GM19351 (cell line): ENCODE results near the gene HUNK.
"Not testable (repeated sequence)": the region's sequence is repeated elsewhere in the genome, so short reads cannot be mapped to it uniquely, and the experiment has no call there.

ENCODE experiments used
- ATAC-seq: cut with Tn5 transposase; IDR thresholded peaks from one replicate; pipeline ENCODE4 v1.9.1; 2021; ENCODE audit warnings: mild to moderate bottlenecking, moderate library complexity; ENCODE audit not compliant: unreplicated experiment

Gene HUNK

DNA sequence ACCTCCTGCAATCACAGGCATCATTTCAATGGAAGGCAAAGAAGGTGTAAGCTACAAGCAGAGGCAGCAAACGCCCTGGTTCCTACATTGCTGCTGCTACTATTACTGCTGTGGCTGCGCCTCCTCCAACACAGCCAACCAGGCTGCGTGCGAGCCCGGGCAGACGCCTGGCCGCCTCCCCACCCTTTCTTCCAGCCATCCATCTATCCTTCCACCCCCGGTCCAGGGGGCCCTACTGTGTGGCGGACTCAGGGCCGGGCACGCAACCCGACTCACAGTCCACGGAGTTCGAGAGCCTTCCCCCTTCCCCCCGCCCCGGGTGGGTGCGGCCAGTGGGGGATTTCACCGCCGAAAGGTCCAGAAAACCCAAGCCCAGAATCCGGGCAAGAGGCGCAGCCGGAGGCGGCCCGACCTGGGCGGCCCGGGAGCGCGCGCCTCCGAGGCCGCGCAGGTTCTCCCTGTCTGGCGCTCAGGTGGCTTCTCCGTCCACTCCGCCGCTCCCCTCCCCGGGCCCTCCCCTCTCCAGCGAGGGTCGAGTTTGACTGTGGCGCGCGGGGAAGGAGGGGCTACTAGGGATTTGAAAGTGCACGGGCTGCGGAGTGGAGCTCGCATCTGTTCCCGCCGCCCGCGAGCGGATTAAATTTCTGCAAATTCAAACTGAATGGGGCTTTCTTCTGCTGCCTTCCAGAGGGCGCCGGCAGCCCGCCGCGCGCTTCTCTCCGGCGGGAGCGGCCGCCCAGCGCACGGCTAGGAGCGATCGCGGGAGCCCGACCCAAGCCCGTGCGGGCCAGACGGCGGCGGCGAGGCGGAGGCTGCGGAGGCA is at the start of gene HUNK:
Gene HUNK (plus strand): TSS at position 569 of the 823 bp plus-strand sequence. CDS start 655 bp downstream, outside the sequence.
- no peak for ATAC-seq

DNA sequence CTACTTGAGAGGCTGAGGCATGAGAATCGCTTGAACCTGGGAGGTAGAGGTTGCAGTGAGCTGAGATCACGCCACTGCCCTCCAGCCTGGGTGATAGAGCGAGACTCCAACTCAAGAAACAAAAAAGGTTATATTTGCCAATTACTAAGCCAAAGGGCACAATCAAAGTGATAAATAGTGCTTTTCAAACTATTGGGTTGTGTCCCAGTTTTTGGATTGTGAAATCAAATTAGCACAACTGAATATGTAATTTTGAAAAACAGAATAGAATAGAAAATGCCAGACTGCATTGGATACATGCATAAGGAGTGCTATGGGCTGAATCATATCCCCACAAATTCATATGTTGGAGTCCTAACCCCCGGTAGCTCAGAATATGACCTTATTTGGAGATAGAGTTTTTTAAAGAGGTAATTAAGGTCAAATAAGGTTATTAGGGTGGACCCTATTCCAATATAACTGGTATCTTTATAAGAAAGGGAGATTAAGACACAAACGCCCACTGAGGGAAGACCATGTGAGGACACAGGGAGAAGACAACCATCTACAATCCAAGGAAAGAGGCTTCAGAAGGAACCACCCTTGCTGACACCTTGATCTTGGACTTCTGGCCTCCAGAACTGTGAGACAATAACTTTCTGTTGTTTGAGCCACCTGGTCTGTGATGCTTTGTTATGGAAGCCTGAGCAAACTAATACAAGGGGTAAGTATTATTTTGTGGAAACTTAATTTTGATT is 42.9 kb upstream of the HUNK start:
- no peak for ATAC-seq

DNA sequence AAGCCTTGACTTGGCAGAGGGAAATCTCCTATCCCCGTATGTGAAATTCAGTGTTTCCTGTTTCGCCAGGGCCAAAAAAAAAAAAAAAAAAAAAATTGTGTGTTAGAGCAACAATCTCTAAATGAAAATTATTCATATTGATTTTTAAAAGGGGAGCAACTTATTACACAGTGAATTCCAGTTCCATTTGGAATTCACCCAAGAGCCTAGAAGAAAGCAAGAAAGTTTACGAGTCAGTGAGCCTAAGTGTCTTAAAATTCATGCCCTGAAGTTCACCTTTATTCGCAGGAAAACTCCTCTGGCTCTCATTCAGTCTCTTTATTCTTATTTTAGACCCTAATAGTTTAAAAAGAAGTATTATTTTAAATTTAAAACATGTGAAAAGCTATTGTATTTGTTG is 42.1 kb upstream of the HUNK start:
- ATAC-seq = no peak

DNA sequence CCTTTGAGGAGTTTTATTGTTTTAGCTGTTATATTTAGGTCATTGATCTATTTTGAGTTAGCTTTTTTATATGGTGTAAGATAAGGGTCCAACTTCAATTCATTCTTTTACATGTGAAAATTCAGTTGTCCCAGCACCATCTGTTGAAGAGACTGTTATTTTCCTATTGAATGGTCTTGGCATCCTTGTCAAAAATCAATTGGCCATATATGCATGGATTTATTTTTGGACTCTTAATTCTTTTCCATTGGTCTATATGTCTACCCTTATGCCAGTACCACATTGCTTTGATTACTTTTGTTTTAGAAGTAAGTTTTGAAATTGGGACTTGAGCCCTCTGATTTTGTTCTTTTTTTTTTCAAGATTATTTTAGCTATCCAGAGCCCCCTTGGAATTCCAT is 35.8 kb upstream of the HUNK start:
- no peak for ATAC-seq

DNA sequence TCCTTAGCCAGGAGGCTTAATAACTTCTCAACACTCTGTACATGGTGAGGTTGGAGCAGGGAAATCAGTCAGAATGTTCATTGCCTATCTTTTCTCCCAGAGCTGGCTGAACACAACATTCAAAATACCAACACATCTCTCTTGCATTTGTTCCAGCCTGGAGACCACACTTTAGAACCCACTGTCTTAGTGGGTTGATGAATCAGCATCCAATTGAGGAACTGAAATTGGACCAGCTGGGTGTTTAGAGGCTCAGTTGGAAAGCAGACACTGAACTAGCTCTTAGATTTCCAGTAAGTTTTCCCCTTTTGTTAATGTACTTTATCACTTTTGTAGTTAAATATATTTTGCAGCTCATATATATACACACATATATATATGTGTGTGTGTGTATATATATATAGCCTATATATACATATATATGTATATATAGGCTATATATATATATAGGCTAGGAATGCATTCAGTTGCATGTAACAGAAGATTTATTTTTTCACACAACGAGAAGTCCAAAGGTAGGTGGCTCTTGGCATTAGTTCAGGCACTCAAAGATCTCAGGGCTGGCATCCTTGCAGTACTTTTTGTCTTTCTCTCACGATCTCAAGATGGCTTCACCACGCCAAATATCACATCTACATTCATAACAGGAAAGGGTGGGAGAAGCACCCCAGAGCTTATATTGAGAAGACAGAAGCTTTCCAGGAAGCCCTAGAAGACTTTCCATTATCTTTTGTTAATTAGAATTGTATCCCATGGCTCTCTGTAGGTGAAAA is 35.0 kb upstream of the HUNK start:
- no peak for ATAC-seq

DNA sequence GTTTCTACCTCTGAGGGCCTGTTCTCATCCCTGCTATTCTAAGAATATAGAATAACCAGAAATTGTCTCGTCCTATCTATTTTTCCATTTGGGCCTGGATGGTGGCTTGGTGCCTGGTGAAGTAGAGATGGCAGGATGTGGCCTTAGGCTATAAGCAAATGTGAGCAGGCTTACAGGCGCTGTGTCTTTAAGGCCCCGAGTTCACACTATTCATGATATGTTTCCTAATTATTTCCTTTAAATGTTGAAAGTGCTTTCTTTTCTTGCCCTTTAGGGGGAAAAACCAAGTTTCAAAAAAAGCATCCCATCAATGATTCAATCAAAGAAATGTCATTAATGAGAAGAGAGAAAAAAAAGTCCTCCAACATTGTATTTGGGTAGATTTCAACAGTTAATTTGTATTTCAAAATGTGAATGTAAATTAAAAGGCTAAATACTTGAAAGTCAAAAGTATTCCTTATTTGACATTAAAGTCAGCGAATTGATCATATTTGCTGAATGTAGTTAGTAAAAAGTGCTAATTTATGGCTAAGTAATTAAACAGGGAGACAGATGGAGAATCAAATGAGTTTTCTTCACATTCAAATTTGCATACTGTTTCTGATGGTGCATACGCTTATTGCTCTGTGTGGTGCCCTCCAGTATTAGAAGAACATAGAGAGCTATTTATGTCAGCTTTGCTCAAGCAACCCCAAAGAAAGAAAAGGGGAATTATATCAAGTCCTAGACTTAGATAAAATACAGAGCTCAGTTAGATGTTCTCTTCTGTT is 34.0 kb upstream of the HUNK start:
- ATAC-seq = no peak

DNA sequence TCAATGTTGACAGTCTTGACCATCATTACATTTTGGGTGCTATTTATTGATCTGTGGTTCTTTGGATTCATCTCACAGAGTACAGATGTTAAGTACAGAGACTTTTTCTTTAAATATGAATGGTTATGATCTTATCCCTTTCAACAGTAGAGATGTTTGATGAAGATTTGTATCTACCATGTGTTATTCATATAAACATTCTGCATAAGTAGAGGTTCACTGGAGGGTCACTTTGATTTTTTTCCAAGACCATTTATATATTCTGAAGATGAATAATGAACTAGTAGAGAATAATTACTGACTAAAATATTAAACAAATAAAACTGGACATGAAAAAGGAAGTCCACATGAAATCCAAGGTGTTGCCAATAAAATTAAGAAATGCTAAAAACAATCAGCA is 28.6 kb upstream of the HUNK start:
- no peak for ATAC-seq

DNA sequence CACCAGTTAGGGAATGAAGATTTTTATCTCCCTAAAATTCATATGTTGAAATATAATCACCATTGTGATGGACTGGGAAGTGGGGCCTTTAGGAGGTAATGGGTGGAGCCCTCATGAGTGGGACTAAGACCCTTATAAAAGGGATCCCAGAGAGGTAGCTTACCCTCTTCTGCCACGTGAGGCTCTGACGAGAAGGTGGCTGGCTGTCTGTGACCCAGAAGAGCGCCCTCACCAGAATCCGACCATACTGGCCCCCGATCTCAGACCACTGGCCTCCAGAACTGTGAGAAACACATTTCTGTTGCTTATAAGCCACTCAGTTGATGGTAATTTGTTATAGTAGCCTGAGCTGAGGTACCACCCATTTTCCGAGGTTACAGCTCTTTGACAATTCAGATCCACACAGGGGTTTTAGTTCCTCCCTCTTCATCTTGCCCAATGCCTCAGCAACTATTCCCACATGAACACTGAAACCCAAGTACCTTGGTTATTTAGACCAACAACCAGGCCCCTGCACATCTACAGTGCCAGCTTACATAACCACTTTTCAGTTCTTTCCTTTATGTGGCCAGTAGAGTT is 27.6 kb upstream of the HUNK start:
- no peak for ATAC-seq

DNA sequence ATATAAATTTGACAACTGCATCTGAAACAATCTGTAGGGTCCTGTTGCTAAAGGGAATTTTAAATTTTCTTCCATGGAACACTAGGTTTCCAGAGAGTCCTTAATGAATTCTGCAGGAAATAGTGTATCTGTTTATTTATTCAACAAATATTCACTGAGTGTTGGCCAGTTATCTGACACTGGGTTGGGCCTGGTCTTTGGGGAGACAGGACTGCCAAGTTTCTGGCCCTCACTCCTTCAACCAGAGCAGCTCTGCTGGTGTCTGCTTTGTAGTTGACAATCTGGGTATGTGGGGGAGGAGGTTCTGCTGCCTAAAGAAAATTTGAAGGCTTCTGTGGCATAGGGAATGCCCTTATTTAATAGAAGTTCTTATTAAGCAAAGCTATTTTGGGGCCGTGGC is 26.1 kb upstream of the HUNK start:
- ATAC-seq = no peak

DNA sequence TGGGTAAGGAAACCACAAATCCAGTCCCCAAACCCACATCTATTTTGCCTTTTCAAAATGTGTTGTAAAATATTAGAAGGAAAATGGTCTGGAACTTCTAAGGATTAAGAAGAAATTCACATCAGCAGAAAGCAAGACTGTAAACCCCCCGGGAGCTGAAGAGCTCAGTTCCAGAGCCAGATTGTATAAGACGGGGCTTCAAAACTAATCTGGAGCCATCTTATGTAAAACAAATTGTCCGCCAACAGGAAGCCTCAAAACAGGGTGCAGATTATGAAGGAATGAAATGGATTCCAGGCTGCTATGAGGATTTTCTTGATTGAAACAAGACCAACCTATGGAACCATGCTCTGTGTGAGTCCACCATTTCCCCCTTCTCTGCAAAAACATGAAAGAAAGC is 25.1 kb upstream of the HUNK start:
- ATAC-seq = no peak

DNA sequence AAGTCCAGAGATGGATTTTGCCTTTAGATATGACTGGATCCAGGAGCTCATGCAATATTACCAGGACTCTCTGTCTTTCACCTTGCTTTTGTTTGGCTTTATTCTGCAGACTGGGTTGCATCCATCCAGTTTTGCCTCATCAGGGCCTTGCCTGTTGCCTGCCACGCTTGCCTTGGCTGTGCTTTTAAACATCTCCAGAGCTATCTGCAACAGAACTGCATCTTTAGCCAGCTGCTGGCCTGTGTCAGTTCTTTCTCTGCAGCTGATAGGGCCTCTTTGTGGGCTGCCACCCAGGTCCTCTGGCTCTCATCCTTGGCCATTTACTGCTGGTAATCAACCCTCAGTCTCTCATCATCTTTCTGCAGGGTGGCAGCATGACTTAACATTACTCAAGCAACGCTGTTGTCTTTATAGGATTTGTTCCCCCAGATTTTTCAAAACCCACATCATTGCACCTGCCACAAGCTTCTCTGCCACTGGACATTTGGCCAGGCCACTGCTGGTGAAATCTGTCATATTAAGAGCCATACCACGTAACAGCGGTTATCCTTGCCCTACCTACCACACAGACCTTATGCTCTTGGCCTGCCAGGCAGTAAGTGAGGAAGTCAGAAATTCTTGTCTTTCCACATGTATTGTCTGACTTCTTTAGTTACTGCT is 24.4 kb upstream of the HUNK start:
- no peak for ATAC-seq

DNA sequence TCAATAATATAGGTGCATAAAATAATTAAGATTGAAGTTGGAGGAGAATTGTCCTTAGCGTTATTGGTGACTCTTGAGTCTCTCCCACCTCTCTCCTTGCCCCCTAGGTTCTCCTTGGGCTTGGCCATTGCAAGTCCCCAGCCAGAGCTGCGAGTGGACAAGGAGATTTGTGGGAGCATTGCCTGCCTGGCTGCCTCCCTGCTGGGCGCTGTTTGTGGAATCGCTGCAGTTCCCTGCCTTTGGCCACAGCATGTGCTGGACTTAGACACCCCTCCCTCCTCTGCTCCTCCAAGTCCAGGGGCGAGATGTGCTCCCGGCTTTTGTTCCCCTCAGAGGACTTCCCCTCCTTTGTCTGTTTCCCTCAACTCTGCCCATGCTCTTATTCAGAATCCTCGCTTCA is 21.9 kb upstream of the HUNK start:
- ATAC-seq = no peak

DNA sequence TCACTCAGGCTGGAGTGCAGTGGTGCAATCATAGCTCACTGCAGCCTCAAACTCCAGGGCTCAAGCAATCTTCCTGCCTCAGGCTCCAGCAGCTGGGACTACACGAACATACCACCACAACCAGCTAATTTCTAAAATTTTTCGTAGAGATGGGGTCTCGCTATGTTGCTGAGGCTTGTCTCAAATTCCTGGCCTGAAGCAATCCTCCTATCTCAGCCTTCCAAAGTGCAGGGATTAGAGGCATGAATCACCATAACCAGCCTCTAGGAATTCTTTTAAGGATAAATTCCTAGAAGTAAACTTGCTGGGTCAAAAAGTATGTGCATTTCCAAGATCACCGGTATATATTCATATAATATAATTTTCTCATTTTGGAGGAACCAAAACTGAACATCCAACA is 17.6 kb upstream of the HUNK start:
- ATAC-seq = no peak

DNA sequence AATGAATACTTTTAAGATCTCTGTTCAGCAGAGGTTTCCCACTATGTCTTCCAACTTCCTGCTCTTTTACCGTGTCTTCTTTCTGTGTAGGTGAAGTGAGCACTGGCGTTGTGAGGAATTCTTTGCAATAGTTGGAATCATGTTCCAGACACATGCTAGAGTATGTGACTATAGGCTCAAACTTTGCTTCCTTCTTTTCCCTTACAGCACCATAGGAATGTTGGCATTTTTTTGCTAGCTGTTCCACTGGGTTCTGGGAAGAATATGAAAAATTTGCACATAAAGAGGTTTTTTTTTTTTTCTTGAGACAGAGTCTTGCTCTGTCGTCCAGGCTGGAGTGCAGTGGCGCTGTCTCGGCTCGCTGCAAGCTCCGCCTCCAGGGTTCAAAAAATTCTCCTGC is 15.7 kb upstream of the HUNK start:
- no peak for ATAC-seq

DNA sequence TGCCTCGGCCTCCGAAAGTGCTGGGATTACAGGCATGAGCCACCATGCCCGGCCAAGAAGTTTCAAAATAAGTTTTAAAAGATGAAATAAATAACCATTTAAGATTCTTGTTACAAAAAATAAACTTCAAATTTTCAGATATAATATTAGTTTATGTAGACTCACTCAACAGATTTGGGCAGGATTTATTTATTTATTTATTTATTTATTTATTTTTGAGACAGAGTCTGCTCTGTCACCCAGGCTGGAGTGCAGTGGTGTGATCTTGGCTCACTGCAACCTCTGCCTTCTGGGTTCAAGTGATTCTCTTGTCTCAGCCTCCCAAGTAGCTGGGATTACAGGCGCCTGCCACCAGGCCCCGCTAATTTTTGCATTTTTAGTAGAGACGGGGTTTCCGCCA is 15.2 kb upstream of the HUNK start:
- ATAC-seq = not testable (repeated sequence)

DNA sequence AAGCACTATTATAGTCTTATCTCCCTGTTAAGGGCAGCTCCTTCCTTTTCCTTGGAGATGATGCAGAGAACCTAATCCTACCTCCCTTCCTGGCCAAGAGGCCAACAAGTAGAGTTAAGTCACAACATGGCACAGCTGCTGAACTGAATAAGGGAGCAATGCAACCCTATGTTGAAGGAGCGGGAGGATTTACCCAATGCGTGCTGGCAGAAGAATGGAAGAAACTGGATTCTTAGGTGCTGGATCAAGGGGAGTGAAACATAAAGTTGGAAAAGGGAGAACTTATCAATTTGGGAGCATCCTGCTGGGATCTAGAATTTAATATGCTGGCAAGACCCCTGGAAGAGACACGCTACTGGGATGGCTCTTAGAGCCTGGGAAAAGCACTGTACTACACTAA is 12.0 kb upstream of the HUNK start:
- ATAC-seq = no peak

DNA sequence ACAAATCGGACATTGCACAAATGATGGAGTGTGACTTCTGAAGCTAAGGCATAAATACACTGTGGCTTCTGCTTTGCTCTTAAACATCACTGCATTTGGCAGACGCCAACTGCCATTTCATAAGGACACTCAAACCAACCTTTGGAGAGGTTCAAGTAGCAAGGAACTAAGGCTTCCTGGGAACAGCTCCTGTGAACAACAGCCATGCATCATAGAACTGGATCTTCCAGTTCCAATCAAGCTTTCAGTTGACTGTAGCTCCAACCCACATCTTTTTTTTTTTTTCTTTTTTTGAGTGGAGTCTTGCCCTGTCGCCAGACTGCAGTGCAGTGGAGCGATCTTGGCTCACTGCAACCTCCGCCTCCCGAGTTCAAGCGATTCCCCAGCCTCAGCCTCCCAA is 10.7 kb upstream of the HUNK start:
- ATAC-seq = no peak

DNA sequence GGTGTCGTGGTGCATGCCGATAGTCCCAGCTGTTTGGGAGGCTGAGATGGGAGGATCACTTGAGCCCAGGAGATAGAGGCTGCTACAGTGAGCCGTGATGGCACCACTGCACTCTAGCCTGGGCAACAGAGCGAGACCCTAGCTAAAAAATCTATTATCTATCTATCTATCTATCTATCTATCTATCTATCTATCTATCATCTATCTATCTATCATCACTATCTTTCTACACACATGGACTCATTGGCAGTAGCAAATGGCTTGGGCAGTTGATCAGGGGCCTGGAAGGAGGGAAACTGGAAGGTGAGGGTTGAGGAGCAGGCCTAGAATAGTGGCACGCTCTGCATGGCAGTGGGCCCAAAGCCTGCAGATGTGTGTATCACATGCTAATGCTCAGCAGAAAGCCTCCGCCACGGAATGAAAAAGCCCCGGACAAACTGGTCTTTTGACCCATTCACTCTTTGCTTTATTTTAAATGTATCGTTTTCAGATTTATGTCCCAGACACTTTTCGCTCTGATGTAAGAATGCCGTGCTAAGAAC is 7.3 kb upstream of the HUNK start:
- no peak for ATAC-seq

DNA sequence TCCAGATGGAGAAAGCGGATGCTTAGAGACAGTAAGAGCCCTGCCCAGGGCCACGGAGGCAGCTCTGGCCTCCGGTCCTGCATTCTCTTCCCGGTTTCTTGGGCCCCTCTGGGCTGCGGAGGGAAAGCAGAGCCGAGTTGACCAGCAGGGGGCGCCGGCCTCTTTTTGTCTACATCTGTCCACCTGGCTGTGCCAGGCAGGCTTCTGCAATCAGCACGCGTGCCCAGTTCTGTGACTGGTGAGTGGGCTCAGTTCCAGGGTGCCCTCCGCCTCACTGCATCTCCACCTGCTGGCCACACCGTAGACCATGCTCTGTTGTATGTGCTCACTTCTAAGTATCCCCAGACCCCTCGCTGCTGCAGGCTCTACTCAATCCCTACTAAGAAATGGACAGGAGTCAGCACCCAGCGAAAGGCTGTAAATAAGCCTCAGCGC is 6.7 kb upstream of the HUNK start:
- ATAC-seq = no peak

DNA sequence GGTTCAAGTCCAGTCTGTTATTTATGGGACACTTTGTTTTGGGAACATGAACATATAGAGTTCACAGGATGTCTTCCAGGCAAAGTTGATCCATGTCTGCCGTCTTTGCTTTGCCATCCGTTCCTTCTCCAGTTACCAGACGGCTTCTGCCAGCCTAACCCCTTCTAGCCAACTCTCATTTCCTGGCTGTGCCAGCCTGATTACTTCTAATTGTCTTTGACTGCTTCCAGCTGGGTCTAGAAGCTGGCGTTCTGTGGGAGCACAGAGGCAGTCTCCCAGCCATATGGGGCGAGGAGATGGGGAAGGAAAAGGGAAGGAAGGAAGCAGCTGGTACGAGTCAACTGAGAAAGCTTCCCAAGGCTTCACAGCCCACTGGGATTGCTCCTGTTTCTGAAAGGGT is 3.1 kb upstream of the HUNK start:
- ATAC-seq = no peak
